Measurements from ENCODE around the gene ZNF423. TPM values are rescaled to one million over a fixed set of nuclear protein-coding genes. Genes with fewer than 3 reads are reported as not detected.
A peak's percentile ranks its signal among the peaks of the same experiment; 100 is the strongest.
"Not testable (repeated sequence)": the region's sequence is repeated elsewhere in the genome, so short reads cannot be mapped to it uniquely, and the experiment has no call there.

The ZNF423 gene
- 8.4 TPM for total RNA-seq
- long read RNA-seq, full-length matches to known transcripts = 4 of 16 reads
- long read RNA-seq, partial matches to known transcripts = 9 of 16 reads
- long read RNA-seq, other reads (novel, unspliced or antisense) = 3 of 16 reads

GRCh38 chr16:49855822-49856671, at the start of gene ZNF423:
ZNF423 (minus strand) TSS chr16:49856112; CDS start chr16:49855774, 338 bp downstream.
- peak; percentile 18 for ATAC-seq (ENCODE audit: poor library complexity)
- intact Hi-C loops (cut with DNase I) = no loop called here
- DNase-seq = no peak

- intact Hi-C loops (cut with DNase I) = no loop called here
- DNase-seq (no peak), ATAC-seq (ENCODE audit: poor library complexity) (no peak)
Observed at GRCh38 chr16:49904348-49905062, 48.6 kb upstream of the ZNF423 start.

- no peak for DNase-seq
- ATAC-seq (ENCODE audit: poor library complexity) = no peak
Observed at GRCh38 chr16:49902908-49903307, 47.0 kb upstream of the ZNF423 start.

GRCh38 chr16:49901711-49902110, 45.8 kb upstream of the ZNF423 start:
- intact Hi-C loops (cut with DNase I) = no loop called here
- ATAC-seq (ENCODE audit: poor library complexity) (no peak), DNase-seq (no peak)

More at GRCh38 chr16:49902908-49903307, 47.0 kb upstream of the ZNF423 start:
- intact Hi-C loops (cut with DNase I) = no loop called here

- intact Hi-C loops (cut with DNase I) = no loop called here
- ATAC-seq (ENCODE audit: poor library complexity) (no peak), DNase-seq (no peak)
Observed at GRCh38 chr16:49900875-49901274, 45.0 kb upstream of the ZNF423 start.

- DNase-seq = no peak
- intact Hi-C loops (cut with DNase I) = no loop called here
- ATAC-seq (ENCODE audit: poor library complexity) = no peak
Observed at GRCh38 chr16:49899991-49900695, 44.2 kb upstream of the ZNF423 start.

GRCh38 chr16:49896447-49896964, 40.6 kb upstream of the ZNF423 start:
- DNase-seq = no peak
- intact Hi-C loops (cut with DNase I) = no loop called here
- ATAC-seq (ENCODE audit: poor library complexity) = no peak

- no peak for ATAC-seq (ENCODE audit: poor library complexity)
- intact Hi-C loops (cut with DNase I) = no loop called here
- DNase-seq = no peak
Observed at GRCh38 chr16:49890876-49891275, 35.0 kb upstream of the ZNF423 start.

- ATAC-seq (ENCODE audit: poor library complexity) (no peak), DNase-seq (no peak)
- intact Hi-C loops (cut with DNase I) = no loop called here
Observed at GRCh38 chr16:49889725-49890397, 33.9 kb upstream of the ZNF423 start.

GRCh38 chr16:49886554-49887094, 30.7 kb upstream of the ZNF423 start:
- no peak for DNase-seq
- intact Hi-C loops (cut with DNase I) = no loop called here
- no peak for ATAC-seq (ENCODE audit: poor library complexity)

GRCh38 chr16:49884033-49885015, 28.4 kb upstream of the ZNF423 start:
- intact Hi-C loops (cut with DNase I) = no loop called here
- no peak for ATAC-seq (ENCODE audit: poor library complexity)

GRCh38 chr16:49883076-49884014, 27.4 kb upstream of the ZNF423 start:
- ATAC-seq (ENCODE audit: poor library complexity) (no peak), DNase-seq (no peak)
- intact Hi-C loops (cut with DNase I) = no loop called here

More at GRCh38 chr16:49884033-49885015, 28.4 kb upstream of the ZNF423 start:
- DNase-seq = no peak

GRCh38 chr16:49881890-49882289, 26.0 kb upstream of the ZNF423 start:
- intact Hi-C loops (cut with DNase I) = no loop called here

GRCh38 chr16:49878540-49878939, 22.6 kb upstream of the ZNF423 start:
- ATAC-seq (ENCODE audit: poor library complexity); DNase-seq; intact Hi-C loops (cut with DNase I): not testable (repeated sequence)

More at GRCh38 chr16:49881890-49882289, 26.0 kb upstream of the ZNF423 start:
- no peak for ATAC-seq (ENCODE audit: poor library complexity)
- no peak for DNase-seq

GRCh38 chr16:49876716-49877129, 20.8 kb upstream of the ZNF423 start:
- ATAC-seq (ENCODE audit: poor library complexity) = peak; percentile 96
- intact Hi-C loops (cut with DNase I) = no loop called here
- DNase-seq = peak; percentile 84
